Astrocyte (in vitro differentiated cells and primary cell): ENCODE data around the gene SOWAHB.

Experiments
- CTCF ChIP-seq: IDR thresholded peaks from 2 replicates; pipeline ENCODE4 v1.5.1; 2011; ENCODE audit warnings: low read depth, mild to moderate bottlenecking, inconsistent platforms, low read length, moderate library complexity; ENCODE audit not compliant: insufficient read depth
- EZH2 ChIP-seq: IDR thresholded peaks from 2 replicates; pipeline ENCODE4 v1.6.1; 2012; ENCODE audit warnings: mild to moderate bottlenecking, low read length, inconsistent platforms; ENCODE audit not compliant: insufficient read depth

GRCh38 chr4:76898949-76899645 is 1.2 kb upstream of the SOWAHB start:
- TF ChIP-seq CTCF (no peak), EZH2 (no peak)
